Panc1 (cell line): ENCODE measurements around the gene RNASE11. TPM values are rescaled to one million over a fixed set of nuclear protein-coding genes. Genes with fewer than 3 reads are reported as not detected.

Experiments
- ATAC-seq: fragments of 200-7000 bp; cut with Tn5 transposase; 2 replicates; pipeline ENCODE4 v1.9.1; 2020; ENCODE audit warnings: mild to moderate bottlenecking, moderate library complexity
- BruUV-seq: library from RNA; stranded (reverse); fragments of 400-500 nt; replicated peaks from 2 replicates; lab custom pipeline; 2021; lab: Mats Ljungman, UMichigan
- CTCF ChIA-PET: fragments of 300-600 bp; sonication (Branson Sonifier 250); formaldehyde crosslinking; loops from one replicate; lab custom pipeline; 2022; ENCODE audit warnings: antibody characterized with exemption; lab: Charles Lee
- POLR2A ChIA-PET: fragments of 300-600 bp; sonication (Branson Sonifier 250); formaldehyde crosslinking; loops from one replicate; lab custom pipeline; 2022; ENCODE audit warnings: antibody characterized with exemption; lab: Charles Lee
- DNase-seq: peaks from one replicate; pipeline ENCODE4 v3.0.0-alpha.2; 2010; ENCODE audit warnings: low read depth, low spot score
- H3K27ac ChIP-seq: 2 replicates; pipeline ENCODE4 v1.5.1; 2011; ENCODE audit warnings: mild to moderate bottlenecking, low read length, inconsistent platforms
- H3K27me3 ChIP-seq: fragments of 200-500 bp; sonication (Bioruptor generic); 2 replicates; pipeline ENCODE4 v1.6.0; 2014; ENCODE audit warnings: low read length, inconsistent platforms; ENCODE audit not compliant: control insufficient read depth, insufficient read depth
- H3K36me3 ChIP-seq: fragments of 200-500 bp; sonication (Bioruptor generic); 2 replicates; pipeline ENCODE4 v1.5.1; 2014; ENCODE audit warnings: inconsistent platforms, mild to moderate bottlenecking, low read length, moderate library complexity; ENCODE audit not compliant: control insufficient read depth, insufficient read depth
- H3K4me1 ChIP-seq: 2 replicates; pipeline ENCODE4 v1.5.1; 2011; ENCODE audit warnings: inconsistent platforms, mild to moderate bottlenecking, low read length, moderate library complexity; ENCODE audit not compliant: control insufficient read depth, insufficient read depth
- H3K4me3 ChIP-seq, 2 experiments: 2 replicates each; pipeline ENCODE4 v1.5.1; 2011 to 2012; ENCODE audit warnings: low read depth in 2 of 2, low read length in 2 of 2, mild to moderate bottlenecking in 2 of 2, inconsistent platforms in 1 of 2, moderate library complexity in 1 of 2
- H3K9me3 ChIP-seq: fragments of 200-500 bp; sonication (Bioruptor generic); 2 replicates; pipeline ENCODE4 v1.5.1; 2014; ENCODE audit warnings: low read depth, mild to moderate bottlenecking, inconsistent platforms, low read length, moderate library complexity; ENCODE audit not compliant: control insufficient read depth, insufficient read depth
- CTCF ChIP-seq: fragments of 450-650 bp; IDR thresholded peaks from 2 replicates; pipeline ENCODE4 v1.5.1; 2017; ENCODE audit warnings: mild to moderate bottlenecking
- POLR2AphosphoS5 ChIP-seq: IDR thresholded peaks from 2 replicates; pipeline ENCODE4 v1.6.1; 2012; ENCODE audit warnings: mild to moderate bottlenecking, low read depth, low read length, moderate library complexity
- REST ChIP-seq, 2 experiments: IDR thresholded peaks; 2 replicates each; pipeline ENCODE4 v1.6.1; 2011 to 2012; ENCODE audit warnings: low read depth in 2 of 2, control low read depth in 1 of 2, low read length in 1 of 2, mild to moderate bottlenecking in 1 of 2, moderate library complexity in 1 of 2; ENCODE audit not compliant: insufficient read depth in 1 of 2
- SIN3A ChIP-seq: IDR thresholded peaks from 2 replicates; pipeline ENCODE4 v1.6.1; 2012; ENCODE audit warnings: low read depth, mild to moderate bottlenecking, low read length, moderate library complexity, borderline replicate concordance; ENCODE audit not compliant: insufficient read depth
- TCF7L2 ChIP-seq: IDR thresholded peaks from 2 replicates; pipeline ENCODE4 v1.6.1; 2011; ENCODE audit warnings: mild to moderate bottlenecking, low read depth, low read length, inconsistent platforms
- in situ Hi-C: cut with HindIII; loops from 2 replicates; pipeline ENCODE4 v1.10.0; 2016; ENCODE audit warnings: low sequenced_read_pairs, low pct_unique_long_range_greater_than_20kb
- intact Hi-C: fragments of 100-400 bp; cut with micrococcal nuclease; formaldehyde crosslinking; loops from one replicate; pipeline ENCODE4 v1.10.0; 2022; ENCODE audit not compliant: unreplicated experiment
- total RNA-seq: library from RNA; stranded (reverse); gene quantifications from one replicate; pipeline ENCODE4 v1.2.1, GENCODE V29; 2021; ENCODE audit not compliant: unreplicated experiment

RNASE11 gene
- total RNA-seq, 1 experiment from 2014 or later, result not detected

GRCh38 chr14:20618271-20618749 lies 30.5 kb upstream of the RNASE11 start:
- in situ Hi-C loops (no loop called here), intact Hi-C loops (loop anchor here (10.0 kb wide), 1 partner anchor 236 kb away; no protein-coding TSS in a partner anchor)
- TF ChIP-seq CTCF (no peak), SIN3A (no peak), TCF7L2 (no peak), REST (IDR thresholded peaks at IDR 0.05; ENCODE audit: insufficient read depth in 1 of 2, low read depth in 2 of 2, low read length in 1 of 2) (no peak), POLR2AphosphoS5 (no peak)
- CTCF ChIA-PET, result no interaction called here
- peaks cover 7% of the 10 kb centered on the region for H3K4me1 ChIP-seq
- no peaks in the 10 kb centered on the region for H3K27me3 ChIP-seq
- DNase-seq (no peak), ATAC-seq (no peak)
- no peak overlapping the region for H3K4me3 ChIP-seq
- no TSS peak for BruUV-seq
- no peaks in the 10 kb centered on the region for H3K36me3 ChIP-seq
- H3K9me3 ChIP-seq, result no peaks in the 10 kb centered on the region
- no peak overlapping the region for H3K27ac ChIP-seq
- POLR2A ChIA-PET, result no interaction called here

GRCh38 chr14:20617138-20618003 lies 29.6 kb upstream of the RNASE11 start:
- ATAC-seq (no peak), DNase-seq (no peak)
- ChIA-PET POLR2A (no interaction called here), CTCF (no interaction called here)
- Histone ChIP-seq H3K27ac (no peak overlapping the region), H3K4me1 (peaks cover 13% of the 10 kb centered on the region), H3K27me3 (no peaks in the 10 kb centered on the region), H3K9me3 (no peaks in the 10 kb centered on the region), H3K4me3 (no peak overlapping the region), H3K36me3 (no peaks in the 10 kb centered on the region)
- in situ Hi-C loops, result no loop called here
- intact Hi-C loops, result loop anchor here (10.0 kb wide), 1 partner anchor 237 kb away; no protein-coding TSS in a partner anchor
- no peak for TF ChIP-seq TCF7L2
- no peak for TF ChIP-seq POLR2AphosphoS5
- no peak for TF ChIP-seq SIN3A
- no peak for TF ChIP-seq CTCF
- no peak for TF ChIP-seq REST (IDR thresholded peaks at IDR 0.05; ENCODE audit: insufficient read depth in 1 of 2, low read depth in 2 of 2, low read length in 1 of 2)
- BruUV-seq, result no TSS peak
